ENCODE results near the gene RASSF3.
"Not testable (repeated sequence)": the region's sequence is repeated elsewhere in the genome, so short reads cannot be mapped to it uniquely, and the experiment has no call there.

Gene RASSF3

DNA sequence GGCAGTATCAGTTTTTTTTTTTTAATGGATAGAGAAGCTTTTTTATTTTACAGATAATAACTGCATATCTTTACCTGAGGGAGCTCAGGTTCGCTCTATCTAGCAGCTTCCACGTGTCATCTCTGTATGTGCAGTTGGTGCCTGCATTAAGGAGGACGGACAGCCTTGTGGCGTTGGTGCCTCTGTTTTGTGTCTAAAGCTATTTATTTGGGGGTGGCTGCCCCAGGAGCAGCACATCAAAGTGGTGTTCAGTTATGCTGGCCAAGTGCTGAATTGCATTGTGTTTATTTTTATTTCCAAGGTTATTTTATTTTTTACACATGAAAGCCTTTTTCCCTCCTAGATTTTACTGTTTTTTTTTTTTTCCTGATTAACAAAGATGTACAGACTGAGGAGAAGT, 59.7 kb downstream of the RASSF3 start:
- DNase-seq (ENCODE audit: low read depth) = no peak

DNA sequence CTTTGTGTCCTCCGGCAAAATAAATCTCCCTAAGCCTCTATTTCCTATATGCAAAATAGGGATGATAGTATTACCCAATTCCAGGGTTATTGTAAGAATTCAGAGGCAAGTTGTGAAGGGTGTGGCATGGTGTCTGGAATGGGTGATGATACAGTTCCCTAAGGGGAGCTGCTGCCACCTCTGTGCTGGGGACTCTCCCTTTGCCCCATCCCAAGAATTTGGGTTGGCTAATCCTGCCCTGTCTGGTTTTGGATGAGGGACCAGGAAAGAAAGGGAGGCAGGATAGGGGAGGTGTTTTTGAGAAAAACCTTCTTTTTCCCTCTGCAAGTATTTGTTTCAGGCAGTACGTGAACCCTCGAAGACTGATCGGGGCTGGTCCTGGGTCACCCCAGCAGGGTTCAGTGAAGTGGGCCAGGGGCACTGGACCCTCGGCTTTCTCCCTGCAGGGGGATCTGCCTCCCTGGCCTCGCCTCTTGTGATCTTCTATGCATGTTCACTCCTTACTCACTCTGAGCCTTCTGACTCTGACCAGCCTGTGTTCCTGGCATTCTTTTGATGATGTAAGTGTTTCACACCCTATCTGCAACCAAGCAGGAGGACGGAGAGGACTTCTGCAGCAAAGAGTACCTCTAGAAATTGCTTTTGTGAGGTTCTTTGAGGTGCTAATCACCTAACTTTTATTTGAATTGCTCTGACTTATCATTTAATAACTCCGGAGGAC, 60.8 kb downstream of the RASSF3 start:
- DNase-seq (ENCODE audit: low read depth) = no peak

- DNase-seq (ENCODE audit: low read depth) = no peak
Observed at GRCh38 chr12:64671681-64672080, 61.4 kb downstream of the RASSF3 start.

GRCh38 chr12:64672925-64673409, 62.7 kb downstream of the RASSF3 start:
- no peak for DNase-seq (ENCODE audit: low read depth)

- DNase-seq (ENCODE audit: low read depth) = no peak
Observed at GRCh38 chr12:64673490-64674169, 63.3 kb downstream of the RASSF3 start.

DNA sequence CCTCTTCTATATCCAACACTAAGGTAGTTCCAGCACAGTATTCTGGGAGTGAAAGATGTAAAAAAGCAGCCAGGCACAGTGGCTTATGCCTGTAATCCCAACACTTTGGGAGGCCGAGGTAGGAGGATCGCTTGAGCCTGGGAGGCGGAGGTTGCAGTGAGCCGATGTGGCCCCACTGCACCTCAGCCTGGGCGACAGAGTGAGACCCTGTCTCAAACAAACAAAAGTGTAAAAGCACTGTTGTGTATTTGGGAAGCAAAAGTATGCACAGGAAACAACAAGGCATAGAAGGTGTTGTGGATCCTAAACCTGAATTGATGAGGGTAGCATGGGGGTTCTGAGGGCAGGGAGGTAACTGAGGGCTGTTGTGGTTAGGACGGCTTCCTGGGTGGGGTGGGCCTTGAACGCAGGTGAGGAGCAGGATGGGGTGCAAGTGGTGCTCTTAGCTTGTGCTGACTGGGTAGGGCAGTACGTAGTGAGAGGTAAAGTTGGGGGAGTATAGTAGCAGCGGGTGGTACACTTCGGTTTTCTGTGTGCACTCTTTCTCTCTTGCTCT, 64.2 kb downstream of the RASSF3 start:
- DNase-seq (ENCODE audit: low read depth) = no peak

DNA sequence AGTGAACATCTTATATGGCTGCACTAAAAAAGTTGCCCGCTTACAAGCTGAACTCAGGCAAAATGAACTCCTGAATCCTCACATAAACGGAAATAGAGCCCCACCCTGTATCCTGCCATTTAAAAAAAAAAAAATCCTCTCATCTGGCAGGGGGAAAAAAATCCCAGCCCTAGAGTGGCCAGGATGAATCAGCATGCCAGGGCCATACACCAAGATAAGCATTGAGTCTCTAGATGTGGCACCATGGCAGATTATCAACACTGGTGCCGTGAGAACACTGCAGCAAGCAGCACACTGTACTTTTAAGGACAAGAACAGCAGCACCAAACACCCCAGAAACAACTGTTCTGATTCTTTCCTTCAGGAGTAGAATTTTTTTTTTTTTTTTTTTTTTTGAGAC, 65.5 kb downstream of the RASSF3 start:
- DNase-seq (ENCODE audit: low read depth) = peak; percentile 24

DNA sequence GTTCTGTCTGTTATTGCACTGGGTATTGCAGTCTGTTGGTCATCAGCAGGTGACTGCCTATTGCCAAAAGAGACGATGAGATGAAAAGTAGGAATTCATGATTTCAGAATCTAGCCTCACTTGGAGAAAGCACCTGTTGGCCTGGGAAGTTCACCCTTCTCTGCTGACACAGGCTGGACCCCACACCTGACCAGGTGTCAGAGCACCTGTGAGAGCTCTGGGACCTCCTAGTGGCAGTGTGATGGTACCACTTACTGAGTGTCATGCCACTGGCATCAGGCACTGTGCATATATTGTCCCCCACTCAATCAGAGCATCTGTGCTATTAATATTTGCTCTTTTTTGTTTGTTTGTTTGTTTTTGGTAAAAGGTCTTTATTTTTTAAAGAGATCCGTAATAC, 68.0 kb downstream of the RASSF3 start:
- DNase-seq (ENCODE audit: low read depth) = no peak

GRCh38 chr12:64678835-64679234, 68.5 kb downstream of the RASSF3 start:
- DNase-seq (ENCODE audit: low read depth) = no peak

DNA sequence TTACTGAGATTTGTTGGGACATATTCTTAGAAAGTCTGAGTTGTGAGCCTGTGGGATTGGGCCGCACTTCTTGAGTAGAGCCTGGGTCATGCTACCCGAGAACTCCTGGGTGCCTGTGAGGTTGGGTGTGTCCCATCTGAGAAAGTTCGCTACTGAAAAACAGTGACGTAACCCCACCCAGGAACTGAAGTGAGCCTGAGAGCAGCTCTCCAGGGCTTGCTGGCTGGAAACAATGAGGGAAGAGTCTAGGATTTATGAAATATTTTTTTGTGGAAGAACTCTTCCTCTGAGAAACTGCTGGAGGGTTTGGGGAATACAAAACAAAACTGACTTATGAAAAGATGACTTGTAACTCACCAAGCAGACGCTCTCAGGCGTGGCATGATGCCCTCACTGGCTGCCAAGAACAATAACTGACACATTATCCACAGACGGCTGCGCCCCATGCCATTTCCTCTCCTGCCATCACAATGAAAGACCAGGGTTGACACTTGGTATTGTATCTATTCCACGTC, 69.2 kb downstream of the RASSF3 start:
- peak; percentile 79 for DNase-seq (ENCODE audit: low read depth)

GRCh38 chr12:64680235-64680634, 69.9 kb downstream of the RASSF3 start:
- no peak for DNase-seq (ENCODE audit: low read depth)

GRCh38 chr12:64681200-64682052, 71.1 kb downstream of the RASSF3 start:
- DNase-seq (ENCODE audit: low read depth) = no peak

DNA sequence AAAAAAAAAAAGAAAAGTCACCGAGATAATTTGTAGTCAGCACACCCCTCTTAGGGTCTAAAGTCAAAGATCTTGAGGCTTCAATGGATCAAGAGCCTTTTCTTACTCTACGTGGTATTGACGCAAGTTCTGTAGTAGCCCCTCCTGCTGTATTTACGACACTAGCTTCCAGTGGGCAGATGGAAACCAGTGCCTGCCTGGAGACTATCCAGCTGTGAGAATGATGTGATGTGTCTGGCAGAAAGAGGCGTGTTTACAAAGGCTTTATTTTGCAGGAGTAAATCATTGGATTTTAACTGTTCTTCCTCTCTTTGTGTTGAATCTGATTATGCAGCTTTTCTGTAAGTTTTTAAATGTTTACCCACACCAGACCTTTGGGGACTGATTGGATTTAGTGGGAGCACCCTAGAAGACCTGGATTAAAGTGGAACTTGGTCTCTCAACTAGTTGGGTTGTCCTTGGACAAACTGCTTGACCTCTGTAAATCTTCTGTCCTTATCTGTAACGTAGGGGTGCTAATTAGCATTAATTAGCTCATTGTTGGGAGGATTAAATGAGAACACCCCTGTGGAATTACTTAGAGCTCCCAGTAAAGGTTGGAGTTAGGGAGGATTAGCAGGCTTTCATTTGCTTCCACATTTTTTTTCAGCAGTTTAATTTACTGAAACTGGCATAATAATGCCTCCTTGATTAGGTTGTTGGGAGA, 72.4 kb downstream of the RASSF3 start:
- peak; percentile 50 for DNase-seq (ENCODE audit: low read depth)

DNA sequence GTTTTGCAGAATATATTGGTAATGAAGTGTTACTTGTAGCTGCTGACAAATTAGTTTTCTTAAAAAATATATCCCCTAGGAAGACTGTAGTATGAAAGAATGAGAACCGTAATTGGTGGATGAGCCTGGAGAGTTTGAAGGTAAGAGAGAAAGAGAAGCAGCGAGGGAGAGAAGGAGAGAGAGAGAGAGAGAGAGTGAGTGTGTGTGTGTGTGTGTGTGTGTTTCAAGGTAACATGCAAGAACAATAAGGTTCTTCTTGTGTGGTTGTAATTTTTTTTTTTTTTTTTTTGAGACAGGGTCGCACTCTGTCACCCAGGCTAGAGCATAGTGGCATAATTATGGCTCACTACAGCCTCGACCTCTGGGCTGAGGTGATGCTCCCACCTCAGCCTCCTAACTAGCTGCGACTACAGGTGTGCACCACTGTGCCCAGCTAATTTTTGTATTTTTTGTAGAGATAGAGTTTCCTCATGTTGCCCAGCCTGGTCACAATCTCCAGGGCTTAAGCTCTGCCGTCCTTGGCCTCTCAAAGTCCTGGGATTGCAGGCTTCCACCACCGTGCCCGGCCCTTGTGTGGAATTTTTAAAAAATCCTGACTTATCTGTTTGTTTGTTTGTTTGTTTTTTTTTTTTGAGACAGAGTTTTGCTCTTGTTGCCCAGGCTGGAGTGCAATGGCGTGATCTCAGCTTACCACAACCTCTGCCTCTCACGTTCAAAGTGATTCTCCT, 73.7 kb downstream of the RASSF3 start:
- no peak for DNase-seq (ENCODE audit: low read depth)

DNA sequence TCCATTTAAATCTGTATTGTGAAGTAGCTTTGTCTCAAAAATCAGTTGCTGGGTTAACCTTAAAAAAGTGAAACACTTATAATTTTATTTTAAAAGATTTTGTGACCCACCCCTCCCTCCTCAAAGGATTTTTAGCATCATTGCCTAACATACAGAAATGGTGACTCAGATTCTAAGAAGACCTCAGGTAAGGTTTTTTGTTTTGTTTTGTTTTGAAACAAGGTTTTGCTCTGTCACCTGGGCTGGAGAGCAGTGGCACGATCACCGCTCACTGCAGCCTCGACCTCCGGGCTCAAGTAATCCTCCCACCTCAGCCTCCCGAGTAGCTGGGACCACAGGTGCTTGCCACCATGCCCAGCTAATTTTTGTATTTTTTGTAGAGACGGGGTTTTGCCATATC, 74.8 kb downstream of the RASSF3 start:
- no peak for DNase-seq (ENCODE audit: low read depth)

DNA sequence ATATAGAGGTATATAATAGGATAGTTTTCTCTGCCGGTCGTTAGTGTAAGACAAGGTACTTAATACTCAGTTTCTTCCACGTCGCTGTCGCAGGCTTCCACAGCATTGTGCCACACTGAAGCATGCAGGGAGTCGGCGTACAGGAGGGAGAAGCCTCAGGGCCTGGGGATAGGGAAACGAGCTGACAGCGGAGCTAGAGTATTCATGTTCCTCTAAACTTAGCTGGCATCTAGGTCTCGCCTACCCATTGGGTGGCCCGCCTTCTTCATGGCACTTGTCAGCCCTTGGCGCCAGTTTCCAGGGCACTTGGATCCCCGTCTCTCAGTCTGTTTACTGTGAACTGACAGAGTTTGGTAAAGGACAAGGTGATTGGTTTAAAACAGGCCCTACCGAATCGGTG, 75.3 kb downstream of the RASSF3 start:
- no peak for DNase-seq (ENCODE audit: low read depth)

GRCh38 chr12:64687816-64688215, 77.5 kb downstream of the RASSF3 start:
- DNase-seq (ENCODE audit: low read depth) = peak; percentile 41

DNA sequence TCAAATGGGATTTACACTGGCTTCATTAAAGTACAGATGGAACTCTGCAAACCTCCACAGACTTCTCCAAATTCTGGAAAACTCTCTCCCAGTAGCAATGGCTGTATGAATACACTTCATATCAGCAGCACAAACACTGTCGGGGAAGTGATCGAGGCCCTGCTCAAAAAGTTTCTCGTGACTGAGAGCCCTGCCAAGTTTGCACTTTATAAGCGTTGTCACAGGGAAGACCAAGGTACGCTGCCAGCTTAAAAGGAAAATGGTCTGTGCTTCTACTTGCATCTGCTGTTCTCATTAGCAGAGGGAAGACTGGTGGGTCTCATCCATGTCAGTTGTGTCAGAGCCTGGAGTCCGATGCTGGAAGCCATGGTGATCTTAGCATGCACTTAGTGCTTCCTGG, 77.9 kb downstream of the RASSF3 start:
- no peak for DNase-seq (ENCODE audit: low read depth)

- DNase-seq (ENCODE audit: low read depth) = no peak
Observed at GRCh38 chr12:64688715-64689114, 78.4 kb downstream of the RASSF3 start.

DNA sequence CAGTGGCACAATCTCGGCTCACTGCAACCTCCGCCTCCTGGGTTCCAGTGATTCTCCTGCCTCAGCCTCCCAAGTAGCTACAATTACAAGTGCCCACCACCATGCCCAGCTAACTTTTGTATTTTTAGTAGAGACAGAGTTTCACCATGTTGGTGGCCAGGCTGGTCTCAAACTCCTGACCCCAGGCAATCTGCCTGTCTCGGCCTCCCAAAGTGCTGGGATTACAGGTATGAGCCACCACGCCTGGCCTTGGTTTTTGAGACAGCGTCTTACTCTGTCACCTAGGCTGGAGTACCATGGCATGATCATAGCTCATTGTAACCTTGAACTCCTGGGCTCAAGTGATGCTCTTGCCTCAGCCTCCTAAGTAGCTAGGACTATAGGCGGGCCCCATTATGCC, 79.9 kb downstream of the RASSF3 start:
- not testable (repeated sequence) for DNase-seq (ENCODE audit: low read depth)
